AG10803 (cell line): ENCODE results near the gene HECTD4.

Experiments
- DNase-seq: peaks from one replicate; pipeline ENCODE4 v3.0.0; 2010; ENCODE audit warnings: low read depth
- H3K4me3 ChIP-seq: 2 replicates; pipeline ENCODE4 v1.5.1; 2011; ENCODE audit warnings: mild to moderate bottlenecking, low read length, control low read depth
- TF ChIP-seq, protein P1 (sequence below): conservative IDR thresholded peaks from 2 replicates; pipeline ENCODE4 v1.5.1; 2011; ENCODE audit warnings: mild to moderate bottlenecking, low read length, control low read depth, inconsistent platforms

Gene HECTD4

DNA sequence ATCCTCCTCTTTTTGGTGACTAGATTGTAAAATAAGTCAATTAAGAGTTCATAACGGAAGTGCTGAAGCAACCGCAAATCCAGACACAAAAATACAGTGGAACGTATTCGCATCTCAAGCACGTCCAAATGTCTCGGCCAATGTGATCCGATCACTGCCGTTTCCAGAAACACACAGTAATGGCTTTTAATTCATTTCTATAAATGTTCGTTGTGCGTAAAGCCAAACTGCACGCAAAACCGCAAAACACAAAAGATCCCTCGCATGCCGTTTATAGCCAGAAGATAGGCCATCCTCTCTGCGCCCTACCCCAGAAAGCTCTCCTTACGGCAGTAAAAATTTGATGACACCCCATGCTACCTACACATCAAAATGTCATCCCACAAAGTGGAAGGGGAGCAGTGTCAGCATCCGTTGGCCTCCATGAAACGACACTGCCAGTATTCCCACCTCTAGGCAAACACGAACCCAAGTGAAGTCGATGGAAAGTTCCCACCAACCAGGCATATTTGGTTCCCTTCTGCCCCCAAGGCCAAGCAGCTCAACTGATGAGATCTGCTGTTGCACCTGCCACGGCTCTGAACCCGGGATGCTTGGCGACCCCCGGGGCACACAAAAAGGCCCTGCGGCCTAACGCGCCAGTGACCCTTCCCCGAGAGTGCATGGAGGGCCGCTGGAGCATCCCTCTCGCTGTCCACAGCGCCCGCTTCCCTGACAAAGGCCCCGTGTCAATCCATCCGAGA, 1.4 kb downstream of the HECTD4 start:
- DNase-seq = no peak
- H3K4me3 ChIP-seq = peak overlapping the region; percentile 73
- TF ChIP-seq, protein P1, sequence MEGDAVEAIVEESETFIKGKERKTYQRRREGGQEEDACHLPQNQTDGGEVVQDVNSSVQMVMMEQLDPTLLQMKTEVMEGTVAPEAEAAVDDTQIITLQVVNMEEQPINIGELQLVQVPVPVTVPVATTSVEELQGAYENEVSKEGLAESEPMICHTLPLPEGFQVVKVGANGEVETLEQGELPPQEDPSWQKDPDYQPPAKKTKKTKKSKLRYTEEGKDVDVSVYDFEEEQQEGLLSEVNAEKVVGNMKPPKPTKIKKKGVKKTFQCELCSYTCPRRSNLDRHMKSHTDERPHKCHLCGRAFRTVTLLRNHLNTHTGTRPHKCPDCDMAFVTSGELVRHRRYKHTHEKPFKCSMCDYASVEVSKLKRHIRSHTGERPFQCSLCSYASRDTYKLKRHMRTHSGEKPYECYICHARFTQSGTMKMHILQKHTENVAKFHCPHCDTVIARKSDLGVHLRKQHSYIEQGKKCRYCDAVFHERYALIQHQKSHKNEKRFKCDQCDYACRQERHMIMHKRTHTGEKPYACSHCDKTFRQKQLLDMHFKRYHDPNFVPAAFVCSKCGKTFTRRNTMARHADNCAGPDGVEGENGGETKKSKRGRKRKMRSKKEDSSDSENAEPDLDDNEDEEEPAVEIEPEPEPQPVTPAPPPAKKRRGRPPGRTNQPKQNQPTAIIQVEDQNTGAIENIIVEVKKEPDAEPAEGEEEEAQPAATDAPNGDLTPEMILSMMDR = no peak

DNA sequence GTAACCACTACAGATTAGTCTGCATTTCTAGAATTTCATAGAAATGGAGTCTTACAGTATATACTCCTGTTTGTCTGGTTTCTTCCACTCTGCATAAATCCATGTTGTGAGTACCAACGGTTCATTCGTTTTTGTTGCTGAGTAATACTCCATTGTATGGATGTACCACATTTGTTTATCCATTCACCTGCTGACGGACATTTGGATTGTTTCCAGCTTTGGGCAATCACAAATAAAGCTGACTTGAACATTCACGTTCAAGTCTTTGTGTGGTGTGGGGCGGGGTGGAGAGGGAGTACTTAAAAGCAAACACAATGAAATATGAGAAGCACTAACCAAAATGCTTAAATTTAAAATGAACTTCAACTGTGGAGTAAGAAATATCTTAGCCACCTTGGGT, 7.1 kb downstream of the HECTD4 start:
- no peak for DNase-seq
- TF ChIP-seq, protein P1 = no peak
- H3K4me3 ChIP-seq = no peak overlapping the region

DNA sequence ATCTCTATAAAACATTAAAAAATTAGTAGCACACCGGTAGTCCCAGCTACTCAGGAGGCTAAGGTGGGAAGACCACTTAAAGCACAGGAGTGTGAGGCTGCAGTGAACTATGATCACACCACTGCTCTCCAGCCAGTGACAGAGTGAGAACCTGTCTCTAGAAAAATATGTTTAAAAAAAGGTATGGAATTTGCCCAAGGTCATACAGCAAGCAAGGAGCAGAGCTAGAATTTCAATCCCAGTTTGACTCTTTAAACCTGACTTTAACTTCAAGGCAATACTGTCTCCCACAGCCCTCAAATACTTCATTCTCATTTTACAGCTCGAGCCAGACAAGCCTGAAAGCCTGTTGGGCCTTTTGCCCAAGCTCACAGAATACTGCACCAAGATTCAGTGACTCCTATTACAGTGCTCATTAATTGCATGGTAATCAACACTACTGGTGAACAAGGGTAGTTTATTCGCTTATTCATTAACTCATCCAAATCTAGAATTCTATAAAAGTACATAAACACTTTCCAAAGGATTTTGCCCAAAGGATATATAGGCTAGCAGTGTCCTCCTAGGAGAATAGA, 8.0 kb downstream of the HECTD4 start:
- TF ChIP-seq, protein P1 = no peak
- H3K4me3 ChIP-seq = no peak overlapping the region
- no peak for DNase-seq

DNA sequence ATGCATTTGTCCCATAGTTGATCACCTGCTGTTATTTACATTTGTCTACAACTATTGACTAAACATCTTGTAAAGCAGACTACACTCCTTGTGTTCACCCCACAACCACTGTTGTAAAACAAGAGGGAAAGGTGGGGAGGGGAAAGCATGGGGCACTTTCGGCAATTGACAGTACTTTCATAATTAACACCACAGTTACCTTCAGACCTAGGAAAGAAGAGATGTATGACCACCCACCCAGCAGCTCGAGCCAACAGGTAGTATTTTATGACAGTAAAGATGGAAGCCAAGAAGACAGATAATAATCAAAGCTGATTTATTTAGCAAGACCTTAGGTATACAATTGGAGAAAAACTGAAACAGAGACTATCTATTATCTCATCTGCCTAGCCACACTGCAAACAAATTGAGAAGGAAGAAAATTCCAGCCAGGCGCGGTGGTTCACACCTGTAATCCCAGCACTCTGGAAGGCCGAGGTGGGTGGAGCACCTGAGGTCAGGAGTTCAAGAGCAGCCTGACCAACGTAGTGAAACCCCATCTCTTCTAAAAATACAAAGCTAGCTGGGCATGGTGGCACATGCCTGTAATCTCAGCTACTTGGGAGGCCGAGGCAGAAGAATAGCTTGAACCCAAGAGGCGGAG, 11.2 kb downstream of the HECTD4 start:
- no peak for DNase-seq
- no peak overlapping the region for H3K4me3 ChIP-seq
- TF ChIP-seq, protein P1 = no peak

DNA sequence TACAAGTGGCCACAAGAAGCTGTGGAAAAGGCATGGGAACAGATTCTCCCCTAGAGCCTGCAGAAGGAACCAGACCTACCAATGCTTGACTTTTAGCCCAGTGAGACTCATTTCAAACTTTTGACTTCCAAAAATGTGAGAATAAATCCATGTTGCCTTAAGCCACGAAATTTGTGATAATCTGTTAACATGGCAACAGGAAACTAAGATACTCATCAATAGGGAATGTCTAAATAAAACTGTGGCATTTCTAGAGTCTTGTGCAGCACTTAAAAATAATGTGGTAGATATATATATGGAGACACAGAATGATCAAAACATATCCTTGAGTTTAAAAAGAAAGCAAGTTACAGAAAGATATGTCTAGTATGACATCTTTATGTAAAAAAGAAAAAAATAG, 12.0 kb downstream of the HECTD4 start:
- DNase-seq = peak; percentile 34
- TF ChIP-seq, protein P1 = no peak
- H3K4me3 ChIP-seq = no peak overlapping the region

DNA sequence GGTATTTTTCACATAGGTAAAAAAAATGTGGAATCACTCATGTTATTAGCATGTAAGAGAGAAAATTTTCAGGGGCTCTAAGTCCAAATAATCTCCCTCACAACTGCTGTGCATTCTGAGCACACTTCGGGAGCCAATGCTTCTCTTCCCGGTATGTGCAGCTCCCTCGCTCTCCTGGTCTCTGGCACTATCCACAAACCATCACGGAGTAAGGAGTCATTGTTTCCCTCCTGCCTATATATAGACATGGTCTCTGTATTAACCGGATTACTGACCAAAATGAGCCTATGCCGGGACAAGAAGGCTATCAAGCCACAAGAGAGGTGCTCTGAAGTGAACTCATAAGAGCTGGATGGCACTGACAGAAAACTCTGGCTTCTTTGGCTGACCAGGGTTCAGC, 13.4 kb downstream of the HECTD4 start:
- no peak overlapping the region for H3K4me3 ChIP-seq
- TF ChIP-seq, protein P1 = no peak
- no peak for DNase-seq

DNA sequence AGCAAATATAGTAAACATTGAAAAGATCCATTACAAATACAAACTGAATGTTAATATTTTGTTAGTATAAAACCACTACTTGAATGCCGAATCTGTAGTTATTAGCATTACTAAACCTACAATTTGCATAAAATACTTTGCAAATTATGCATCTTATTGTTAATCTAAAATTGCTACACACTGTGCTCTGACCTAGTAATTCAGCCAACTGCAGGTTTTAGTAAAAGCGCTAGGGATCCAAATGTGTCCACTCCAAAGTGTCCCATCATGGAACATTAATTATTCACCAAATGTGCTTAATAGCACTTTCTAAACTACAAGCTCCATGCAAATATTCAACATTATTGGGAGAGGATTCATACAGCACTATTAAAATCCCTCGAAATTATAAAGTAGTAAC, 14.3 kb downstream of the HECTD4 start:
- no peak overlapping the region for H3K4me3 ChIP-seq
- TF ChIP-seq, protein P1 = no peak
- no peak for DNase-seq
